NCI-H1092 (cell line): ENCODE measurements around the gene KLHL29.

Experiments used
- DNase-seq: peaks from one replicate; lab custom pipeline; 2025; lab: John Stamatoyannopoulos, UW

The KLHL29 gene

GRCh38 chr2:23632831-23633395 lies 247.9 kb downstream of the KLHL29 start:
- no peak for DNase-seq

- DNase-seq: no peak
Observed at GRCh38 chr2:23633966-23634365, 249.0 kb downstream of the KLHL29 start.

DNA sequence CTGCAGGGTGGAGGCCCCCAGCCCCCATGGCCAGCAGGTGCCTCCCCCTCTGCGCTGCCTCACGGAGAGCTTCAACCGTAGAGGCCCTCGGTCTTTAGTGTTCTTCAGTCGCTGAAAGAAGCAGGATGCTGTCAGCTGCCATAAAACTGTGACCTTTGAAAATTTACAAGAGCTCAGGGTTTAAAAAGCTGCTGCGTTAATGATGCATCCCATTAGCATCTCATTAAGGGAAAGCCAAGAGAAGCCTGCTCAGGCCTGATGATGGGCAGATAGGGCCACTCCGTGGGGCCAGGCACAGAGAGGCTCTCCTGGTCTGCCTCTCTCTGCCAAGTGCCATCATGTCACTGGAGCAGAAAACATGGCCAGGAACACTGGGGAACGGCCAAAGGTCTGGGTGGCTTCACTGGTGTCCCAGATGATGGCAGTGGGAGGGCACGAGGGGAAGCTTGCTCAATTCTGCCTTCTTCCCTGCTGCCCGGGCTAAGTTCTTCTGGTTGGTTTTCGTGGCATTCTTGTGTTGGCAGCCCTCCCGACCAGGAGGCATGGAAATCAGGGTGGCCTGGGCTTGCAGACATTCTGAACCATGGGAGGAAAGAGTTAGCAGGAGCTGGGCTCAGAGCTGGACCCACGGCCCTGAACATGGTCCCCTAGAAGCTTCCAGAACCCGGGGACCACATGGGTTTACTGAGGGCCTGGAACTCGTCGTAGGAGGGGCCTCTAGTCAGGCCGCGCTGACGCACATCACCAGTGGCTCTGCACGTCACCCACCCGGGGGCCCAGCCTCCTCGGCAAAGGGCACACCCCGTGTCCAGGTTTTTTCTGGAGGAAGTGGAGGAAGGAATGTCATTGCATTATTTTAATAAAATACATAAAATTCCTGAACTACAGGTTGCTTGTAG lies 250.7 kb downstream of the KLHL29 start:
- DNase-seq: no peak

DNA sequence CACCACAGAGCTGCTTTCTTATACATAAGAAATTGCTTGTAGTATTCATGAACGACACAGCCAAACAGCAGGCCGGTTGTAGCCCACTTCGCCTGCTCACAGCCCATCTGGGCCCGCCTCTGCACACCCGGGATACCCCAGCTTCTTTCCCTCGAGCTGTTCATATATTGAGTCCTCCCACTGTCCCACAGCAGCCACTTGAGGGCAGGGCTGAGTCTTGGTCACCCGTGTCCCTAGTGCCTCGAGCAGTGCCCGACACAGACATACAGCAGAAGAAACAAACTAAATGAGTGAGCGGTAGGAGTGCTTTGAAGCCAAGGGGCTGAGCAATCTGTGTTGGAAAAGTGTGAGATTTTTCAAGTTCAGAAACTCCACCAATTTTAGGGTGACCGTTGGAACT lies 251.4 kb downstream of the KLHL29 start:
- DNase-seq: no peak

- no peak for DNase-seq
Observed at GRCh38 chr2:23637011-23637778, 252.2 kb downstream of the KLHL29 start.

DNA sequence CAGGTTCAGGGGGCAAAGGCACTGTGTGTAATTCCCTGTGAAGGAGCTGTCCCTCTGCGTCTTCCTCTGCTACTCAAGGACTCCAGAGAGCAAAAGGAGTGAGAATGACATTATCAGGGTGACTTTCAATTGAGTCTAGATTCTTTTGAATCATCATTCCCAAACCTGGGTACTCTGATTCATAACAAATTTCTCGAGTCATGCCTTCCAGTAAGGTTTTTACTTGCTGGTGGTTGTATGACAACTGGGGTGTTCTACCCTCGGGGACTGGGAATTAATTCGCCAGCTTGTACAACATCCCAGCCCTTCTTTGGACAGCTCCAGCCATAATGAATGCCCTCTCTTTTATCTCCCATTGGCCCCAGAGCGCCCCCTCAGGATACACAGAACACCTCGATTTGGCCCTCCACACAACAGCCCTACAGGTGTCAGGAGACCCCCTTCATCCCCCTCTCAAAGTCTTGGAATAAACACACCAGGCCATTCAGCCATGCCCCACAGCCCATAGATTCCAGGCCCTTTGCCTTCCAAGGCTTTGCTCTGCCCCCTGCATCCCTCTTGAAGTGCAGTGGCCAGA lies 254.5 kb downstream of the KLHL29 start:
- no peak for DNase-seq

- DNase-seq: no peak
Observed at GRCh38 chr2:23640711-23641110, 255.7 kb downstream of the KLHL29 start.

DNA sequence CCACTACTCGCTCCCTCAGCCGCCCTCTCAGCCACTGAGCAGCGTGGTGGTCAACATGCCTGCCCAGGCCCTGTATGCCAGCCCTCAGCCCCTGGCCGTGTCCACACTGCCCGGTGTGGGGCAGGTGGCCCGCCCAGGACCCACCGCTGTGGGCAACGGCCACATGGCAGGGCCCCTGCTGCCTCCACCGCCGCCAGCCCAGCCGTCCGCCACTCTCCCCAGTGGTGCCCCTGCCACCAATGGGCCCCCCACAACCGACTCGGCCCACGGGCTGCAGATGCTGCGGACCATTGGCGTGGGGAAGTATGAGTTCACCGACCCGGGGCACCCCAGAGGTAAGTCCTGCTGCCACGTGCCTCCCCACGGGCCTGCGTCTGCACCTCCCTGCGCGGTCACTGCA lies 257.5 kb downstream of the KLHL29 start:
- no peak for DNase-seq

GRCh38 chr2:23645230-23645808 lies 260.3 kb downstream of the KLHL29 start:
- DNase-seq: no peak

DNA sequence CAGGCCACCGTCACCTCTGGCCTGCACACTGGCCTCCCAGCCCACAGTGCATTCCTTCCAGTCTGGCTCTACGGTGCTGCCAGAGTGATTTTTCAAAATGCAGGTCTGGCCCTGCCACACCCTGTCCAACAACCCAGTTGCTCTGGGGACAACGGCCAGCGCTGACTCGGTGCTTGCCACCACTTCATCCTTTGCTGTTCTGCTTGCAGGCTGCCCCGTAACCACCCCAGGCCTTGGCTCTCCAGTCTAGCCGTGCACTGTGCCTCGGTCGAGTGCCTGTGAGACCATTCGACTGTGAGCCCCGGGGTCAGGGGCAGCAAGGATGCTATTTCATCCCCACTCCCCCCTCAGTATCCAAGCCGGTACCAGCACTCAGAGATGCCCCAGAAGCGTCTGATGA lies 262.6 kb downstream of the KLHL29 start:
- no peak for DNase-seq

- DNase-seq: no peak
Observed at GRCh38 chr2:23649303-23649702, 264.3 kb downstream of the KLHL29 start.

GRCh38 chr2:23649819-23650218 lies 264.8 kb downstream of the KLHL29 start:
- DNase-seq: no peak

DNA sequence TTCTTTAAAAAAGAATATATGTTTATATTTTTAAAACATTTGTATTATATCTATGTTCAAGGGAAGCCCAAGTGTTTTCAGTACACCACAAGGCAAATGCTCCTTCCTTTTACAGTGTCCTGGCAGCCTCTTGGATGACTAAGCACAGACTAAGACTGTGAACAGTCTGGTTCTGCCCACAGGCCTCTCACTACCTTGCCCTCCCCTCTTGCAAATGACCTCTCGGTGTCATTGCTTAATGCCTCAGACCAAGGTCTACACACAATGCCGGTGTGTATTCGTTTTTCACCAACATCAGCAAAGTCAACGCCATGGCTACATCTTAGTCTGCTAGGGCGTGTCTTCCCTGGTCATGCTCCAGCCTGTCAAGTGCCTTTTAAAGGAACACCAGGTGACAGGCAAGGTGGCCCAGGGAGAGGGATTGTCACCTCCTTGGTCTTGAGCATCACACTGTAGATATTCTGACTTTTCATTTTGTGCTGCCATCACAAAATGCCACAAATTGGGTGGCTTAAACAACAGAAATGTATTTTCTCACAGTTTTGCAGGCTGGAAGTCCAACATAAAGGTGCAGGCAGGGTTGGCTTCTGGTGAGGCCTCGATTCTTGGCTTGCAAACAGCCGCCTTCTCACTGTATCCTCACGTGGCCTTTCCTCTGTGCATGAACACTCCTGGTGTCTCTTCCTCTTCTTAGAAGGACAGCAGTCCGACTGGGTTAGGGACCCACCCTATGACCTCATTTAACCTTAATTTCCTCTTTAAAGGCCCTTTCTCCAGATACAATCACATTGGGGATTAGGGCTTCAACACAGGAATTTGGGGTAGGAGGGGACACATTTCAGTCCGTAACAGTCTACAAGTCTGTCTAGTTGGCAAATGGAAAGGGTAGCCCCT lies 266.5 kb downstream of the KLHL29 start:
- DNase-seq: no peak

DNA sequence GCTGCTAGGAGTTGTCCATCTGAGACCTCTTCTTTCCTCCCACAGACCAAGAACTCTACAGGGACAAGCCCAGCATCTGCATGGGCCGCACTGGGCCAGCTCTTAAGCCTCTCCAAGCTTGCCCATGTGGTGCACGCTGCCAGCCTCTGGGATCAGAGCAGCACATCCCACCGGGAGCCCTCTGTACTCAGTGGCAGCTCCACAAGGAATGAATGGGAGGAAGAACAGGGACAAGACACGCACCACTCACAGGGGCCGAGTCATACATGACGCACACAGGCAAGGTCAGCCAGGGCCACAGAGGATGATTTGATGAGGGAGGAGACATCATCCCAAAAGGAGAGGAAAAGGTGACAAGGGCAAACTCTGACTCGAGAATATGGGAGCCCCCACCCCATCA lies 268.3 kb downstream of the KLHL29 start:
- DNase-seq: no peak

- no peak for DNase-seq
Observed at GRCh38 chr2:23654756-23655155, 269.8 kb downstream of the KLHL29 start.

GRCh38 chr2:23655934-23656596 lies 271.1 kb downstream of the KLHL29 start:
- no peak for DNase-seq

DNA sequence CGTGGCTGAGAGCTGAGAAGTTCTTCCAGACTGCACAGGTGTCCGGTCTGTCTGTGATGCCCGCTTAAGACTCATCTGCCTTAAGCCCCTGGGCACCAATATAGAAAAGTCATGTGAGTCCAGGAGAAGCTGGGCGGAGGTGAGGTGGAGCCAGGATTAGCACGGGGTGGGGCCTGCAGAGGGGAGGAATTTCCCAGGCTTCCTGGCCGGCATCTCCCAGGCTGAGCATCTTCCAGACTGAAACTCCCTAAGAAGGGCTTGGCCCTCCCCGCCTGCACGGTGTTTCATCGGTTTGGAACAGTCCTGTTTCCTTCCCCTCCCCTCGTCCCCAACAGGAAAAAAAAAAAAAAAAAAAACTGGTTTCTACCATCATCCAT lies 271.6 kb downstream of the KLHL29 start:
- DNase-seq: no peak

DNA sequence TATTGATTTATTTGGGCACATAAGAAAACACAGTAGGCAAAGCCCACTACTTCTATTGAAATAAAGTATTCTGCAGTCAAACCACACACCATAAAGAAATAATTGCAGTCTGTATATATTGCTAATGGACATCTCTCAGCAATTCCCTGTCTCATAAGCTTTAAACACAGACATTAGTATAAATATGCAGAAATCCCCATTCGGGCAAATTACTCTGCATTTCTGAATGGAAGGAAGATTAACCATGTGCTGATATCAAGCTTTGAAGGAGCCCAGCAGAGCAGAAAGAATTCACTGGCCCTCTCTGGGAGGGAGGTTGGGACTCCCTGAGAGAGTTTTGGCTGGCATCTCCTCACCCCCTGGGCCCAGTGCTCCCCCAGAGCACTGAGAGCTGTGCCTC lies 272.4 kb downstream of the KLHL29 start:
- DNase-seq: no peak

DNA sequence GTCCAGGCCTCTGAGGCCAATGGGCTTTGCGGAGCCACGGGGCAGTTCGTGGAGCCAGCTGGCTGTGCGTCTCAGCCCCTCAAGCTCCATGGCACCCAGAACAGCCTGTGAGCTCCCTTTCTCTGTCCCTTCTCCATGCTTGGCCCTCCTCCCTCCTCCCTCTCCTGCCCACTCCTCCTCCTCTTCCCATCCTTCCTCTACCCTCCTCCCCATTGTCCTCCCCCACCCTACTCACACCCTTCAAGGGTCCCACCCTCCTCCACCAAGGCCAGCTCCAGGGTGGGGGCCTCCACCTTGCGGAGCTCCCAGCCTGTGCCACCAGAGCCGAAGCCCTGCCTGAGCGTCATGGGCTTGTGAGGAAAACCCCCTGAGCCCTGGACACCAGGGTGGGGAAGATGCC lies 273.0 kb downstream of the KLHL29 start:
- DNase-seq: no peak

DNA sequence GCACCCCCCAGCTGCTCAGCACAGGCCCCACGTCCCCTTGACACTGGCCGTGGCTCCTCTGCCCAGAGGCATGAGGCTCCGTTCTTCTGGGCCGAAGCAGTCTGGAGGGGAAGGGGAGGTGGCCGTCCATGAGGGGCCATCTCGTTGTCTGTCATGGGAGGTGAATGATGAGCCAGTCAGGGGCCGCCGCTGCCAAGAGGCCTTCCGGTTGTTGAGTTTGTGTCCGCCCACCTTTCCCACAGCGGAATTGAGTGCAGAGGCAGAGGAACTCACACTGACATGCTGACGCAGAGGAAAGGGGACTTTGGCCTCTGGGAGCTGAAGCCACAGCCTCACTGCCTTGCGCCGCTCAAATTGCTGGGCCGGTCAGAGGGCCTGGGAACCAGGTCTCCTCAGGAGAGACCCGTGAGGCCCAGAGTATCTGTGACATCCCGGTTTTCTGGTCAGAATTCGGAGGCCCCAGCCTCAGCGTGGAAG lies 273.5 kb downstream of the KLHL29 start:
- DNase-seq: no peak

GRCh38 chr2:23659328-23659727 lies 274.3 kb downstream of the KLHL29 start:
- no peak for DNase-seq
